GM12878 (cell line): ENCODE measurements around the gene MCUB. TPM values are rescaled to one million over a fixed set of nuclear protein-coding genes. Genes with fewer than 3 reads are reported as not detected.

Experiments
- ATAC-seq: fragments of 200-7000 bp; cut with Tn5 transposase; 3 replicates; pipeline ENCODE4 v1.9.1; 2020; ENCODE audit warnings: mild to moderate bottlenecking, moderate library complexity
- BruUV-seq: library from RNA; stranded (reverse); fragments of 400-500 nt; replicated peaks from 2 replicates; lab custom pipeline; 2021; lab: Mats Ljungman, UMichigan
- CTCF ChIA-PET: fragments of 300-600 bp; sonication (Branson Sonifier 250); formaldehyde crosslinking; extraction: SDS; loops from one replicate; lab custom pipeline; 2021; ENCODE audit warnings: inconsistent platforms; lab: Yijun Ruan, JAX
- POLR2A ChIA-PET: fragments of 350-600 bp; formaldehyde crosslinking; extraction: SDS; loops from one replicate; lab custom pipeline; 2021; ENCODE audit warnings: inconsistent platforms; lab: Charles Lee
- RAD21 ChIA-PET: fragments of 300-600 bp; sonication (Branson Sonifier 250); formaldehyde crosslinking; loops from one replicate; lab custom pipeline; 2023; ENCODE audit warnings: antibody characterized with exemption; ENCODE audit not compliant: unreplicated experiment; lab: Charles Lee
- SMC1A ChIA-PET: fragments of 300-600 bp; sonication (Branson Sonifier 250); formaldehyde crosslinking; loops from one replicate; lab custom pipeline; 2023; ENCODE audit not compliant: unreplicated experiment, uncharacterized antibody; lab: Charles Lee
- DNase-seq: peaks from one replicate; pipeline ENCODE4 v3.0.0-alpha.2; 2011; ENCODE audit warnings: low read depth, low spot score
- FAIRE-seq: peaks from 3 replicates; lab custom pipeline; 2011; peaks lifted over from hg19 to GRCh38; lab: Jason Lieb, UNC
- H2AFZ ChIP-seq: 2 replicates; pipeline ENCODE4 v1.6.0; 2011; ENCODE audit warnings: low read depth, low read length, control low read depth; ENCODE audit not compliant: control insufficient read depth
- H3K27ac ChIP-seq: 2 replicates; pipeline ENCODE4 v1.5.1; 2011; ENCODE audit warnings: control low read depth; ENCODE audit not compliant: control insufficient read depth, insufficient read depth
- H3K27me3 ChIP-seq, 2 experiments: replicated peaks in 1 of 2; 2 replicates each; pipeline versions ENCODE4 v1.6.0 to v1.6.1; 2011; ENCODE audit warnings: low read length in 1 of 2; ENCODE audit not compliant: control insufficient read depth in 2 of 2, insufficient read depth in 2 of 2
- H3K36me3 ChIP-seq, 2 experiments: 2 replicates each; pipeline ENCODE4 v1.5.1; 2011; ENCODE audit warnings: low read length in 1 of 2; ENCODE audit not compliant: control insufficient read depth in 2 of 2, insufficient read depth in 2 of 2
- H3K4me1 ChIP-seq: 2 replicates; pipeline ENCODE4 v1.6.1; 2011; ENCODE audit warnings: mild to moderate bottlenecking, low read length, moderate library complexity, mixed read lengths; ENCODE audit not compliant: control insufficient read depth, insufficient read depth
- H3K4me2 ChIP-seq: 2 replicates; pipeline ENCODE4 v1.6.0; 2011; ENCODE audit warnings: control low read depth; ENCODE audit not compliant: control insufficient read depth, insufficient read depth
- H3K4me3 ChIP-seq: fragments of 200-600 bp; sonication (generic); 2 replicates; pipeline ENCODE4 v1.5.1; 2016
- H3K79me2 ChIP-seq: 2 replicates; pipeline ENCODE4 v1.6.0; 2011; ENCODE audit warnings: low read length; ENCODE audit not compliant: control insufficient read depth, insufficient read depth
- H3K9ac ChIP-seq: 2 replicates; pipeline ENCODE4 v1.8.0; 2011; ENCODE audit warnings: low read length, control low read depth, mixed read lengths; ENCODE audit not compliant: control insufficient read depth, insufficient read depth
- H3K9me3 ChIP-seq: replicated peaks from 3 replicates; pipeline ENCODE4 v1.5.1; 2011; ENCODE audit warnings: mild to moderate bottlenecking, low read length; ENCODE audit not compliant: control insufficient read depth, insufficient read depth
- H4K20me1 ChIP-seq: 2 replicates; pipeline ENCODE4 v1.6.0; 2011; ENCODE audit not compliant: control insufficient read depth, insufficient read depth
- CHD1 ChIP-seq: IDR thresholded peaks from 2 replicates; pipeline ENCODE4 v1.6.1; 2012; ENCODE audit warnings: low read depth, low read length, improper control_type of control experiment
- EGR1 ChIP-seq, 2 experiments: IDR thresholded peaks; 1 replicate in 1 of 2; 2 replicates in 1 of 2; pipeline ENCODE4 v1.6.1; 2011 to 2012; ENCODE audit warnings: low read depth in 2 of 2, low read length in 2 of 2, borderline replicate concordance in 1 of 2, mild to moderate bottlenecking in 1 of 2, moderate library complexity in 1 of 2
- ESRRA ChIP-seq: IDR thresholded peaks from 2 replicates; pipeline ENCODE4 v1.6.1; 2012; ENCODE audit warnings: mild to moderate bottlenecking, low read length, improper control_type of control experiment
- GABPA ChIP-seq: IDR thresholded peaks from 2 replicates; pipeline ENCODE4 v1.6.1; 2014; ENCODE audit warnings: antibody characterized with exemption, low read depth, mild to moderate bottlenecking, inconsistent platforms
- KLF5 ChIP-seq: fragments of 450-650 bp; IDR thresholded peaks from 2 replicates; pipeline ENCODE4 v1.6.1; 2014; ENCODE audit warnings: mild to moderate bottlenecking; ENCODE audit not compliant: partially characterized antibody
- PML ChIP-seq: IDR thresholded peaks from 2 replicates; pipeline ENCODE4 v1.6.1; 2012; ENCODE audit warnings: low read length, inconsistent platforms
- RB1 ChIP-seq: fragments of 450-650 bp; formaldehyde crosslinking; IDR thresholded peaks from 2 replicates; pipeline ENCODE4 v1.6.1; 2017; ENCODE audit warnings: mild to moderate bottlenecking, borderline replicate concordance
- WGBS: methylation state at CpG from one replicate; pipeline ENCODE4 v1.1.6; 2016; ENCODE audit warnings: low lambda C conversion rate; ENCODE audit not compliant: insufficient replicate concordance, insufficient coverage; ENCODE audit errors: missing lambda C conversion rate; 5-methylcytosine and 5-hydroxymethylcytosine counted together
- in situ Hi-C: fragments of 300-500 bp; cut with MboI; formaldehyde crosslinking; loops from 9 replicates; pipeline ENCODE4 v1.14.3; 2018; ENCODE audit warnings: mixed read lengths
- intact Hi-C: fragments of 100-400 bp; cut with micrococcal nuclease; formaldehyde crosslinking; loops from one replicate; pipeline ENCODE4 v1.14.2; 2022; ENCODE audit not compliant: unreplicated experiment
- polyA plus RNA-seq, 11 experiments: library from polyadenylated mRNA; depleted of rRNA in 4 of 11; unstranded in 6 of 11; stranded (reverse) in 5 of 11; fragments of >200 nt; fragmentation: Nextera tagmentation in 4 of 11; fragmentation: Illumina TruSeq in 1 of 11; extraction: Ambion mirVana in 4 of 11; extraction: Trizol in 1 of 11; gene quantifications; 1 replicate in 1 of 11; 2 replicates in 10 of 11; pipeline versions ENCODE4 v1.2.1 to v1.2.3, GENCODE V29; 2011 to 2016; ENCODE audit warnings: inconsistent platforms in 2 of 11, missing spikeins in 2 of 11, low read depth in 1 of 11
- total RNA-seq, 4 experiments: library from RNA; depleted of rRNA in 3 of 4; stranded (reverse); fragments of >200 nt in 3 of 4; fragmentation: Illumina TruSeq in 1 of 4; extraction: Trizol in 1 of 4; gene quantifications; 2 replicates each; pipeline versions ENCODE4 v1.2.1 to v1.2.3, GENCODE V29; 2013 to 2021

The MCUB gene
- total and polyA plus RNA-seq, 10 of the 15 experiments (the other 5 are each of a cell fraction or from before 2014, with no cell fraction given): 4.7 to 63.7 (median 39.4) TPM

DNA sequence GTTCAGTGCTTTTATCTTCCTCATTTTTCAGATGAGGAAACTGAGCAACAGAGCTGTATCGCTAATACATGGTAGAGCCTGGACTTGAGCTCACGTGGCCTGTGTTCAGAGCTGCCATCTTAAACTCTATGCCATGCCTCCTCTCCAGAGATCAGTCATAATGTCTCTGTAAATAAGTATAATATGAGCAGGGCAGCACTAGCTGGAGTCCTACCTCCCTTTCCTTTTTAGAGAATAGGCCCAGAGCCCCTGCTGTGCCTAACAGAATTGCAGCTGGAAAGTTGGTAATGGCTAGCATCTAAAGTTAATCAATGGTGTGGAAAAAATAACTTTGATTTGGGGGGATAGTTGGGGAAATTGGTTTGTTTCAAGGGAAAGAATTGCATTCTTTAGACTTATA, 122.8 kb downstream of the MCUB start (continued):
- TF ChIP-seq CHD1: no peak
- TF ChIP-seq ESRRA: no peak

GRCh38 chr4:109683621-109684253, 123.7 kb downstream of the MCUB start:
- Histone ChIP-seq H3K9me3 (no peaks in the 10 kb centered on the region), H3K9ac (no peak overlapping the region), H2AFZ (no peak overlapping the region), H3K4me2 (no peak overlapping the region), H3K79me2 (no peaks in the 10 kb centered on the region), H3K36me3 (no peaks in the 10 kb centered on the region; a peak in 2 of 4 replicates), H3K4me1 (no peaks in the 10 kb centered on the region), H3K27ac (no peak overlapping the region), H3K4me3 (no peak overlapping the region), H3K27me3 (no peaks in the 10 kb centered on the region), H4K20me1 (no peaks in the 10 kb centered on the region)
- BruUV-seq: no TSS peak
- ChIA-PET SMC1A (interaction anchor here (0.7 kb wide), 1 partner anchor 64 kb away, joined by 3 read pairs; no protein-coding TSS in a partner anchor), POLR2A (no interaction called here), CTCF (interaction anchor here (1.2 to 1.5 kb wide), 2 partner anchors 16 to 295 kb away, joined by 4 read pairs; no protein-coding TSS in a partner anchor), RAD21 (interaction anchor here (1.0 kb wide), 1 partner anchor 133 kb away, joined by 3 read pairs; no protein-coding TSS in a partner anchor)
- TF ChIP-seq RB1 (no peak), GABPA (no peak), KLF5 (no peak), EGR1 (IDR thresholded peaks at IDR 0.05; ENCODE audit: borderline replicate concordance in 1 of 2, low read depth in 2 of 2, low read length in 2 of 2) (no peak), PML (no peak)
- no peak for DNase-seq
- in situ Hi-C loops (no loop called here), intact Hi-C loops (no loop called here)
- no peak for FAIRE-seq
- WGBS: 58% methylated on average over 3 of the region's 6 CpGs
- no peak for ATAC-seq
